HL-60 (cell line): Measurements from ENCODE around the gene TMEM184A.

ENCODE experiments used
- GABPA ChIP-seq: IDR thresholded peaks from 2 replicates; pipeline ENCODE4 v1.6.1; 2012; ENCODE audit warnings: low read depth
- POLR2AphosphoS5 ChIP-seq: IDR thresholded peaks from 2 replicates; pipeline ENCODE4 v1.6.1; 2012; ENCODE audit warnings: low read depth
- TF ChIP-seq, protein P1 (sequence below): IDR thresholded peaks from one replicate; pipeline ENCODE4 v1.5.1; 2011; ENCODE audit warnings: low read length, control low read depth, inconsistent platforms; ENCODE audit not compliant: insufficient read depth
- TF ChIP-seq, protein P2 (sequence below): IDR thresholded peaks from 2 replicates; pipeline ENCODE4 v1.6.1; 2012; ENCODE audit warnings: low read depth; ENCODE audit not compliant: insufficient replicate concordance

DNA sequence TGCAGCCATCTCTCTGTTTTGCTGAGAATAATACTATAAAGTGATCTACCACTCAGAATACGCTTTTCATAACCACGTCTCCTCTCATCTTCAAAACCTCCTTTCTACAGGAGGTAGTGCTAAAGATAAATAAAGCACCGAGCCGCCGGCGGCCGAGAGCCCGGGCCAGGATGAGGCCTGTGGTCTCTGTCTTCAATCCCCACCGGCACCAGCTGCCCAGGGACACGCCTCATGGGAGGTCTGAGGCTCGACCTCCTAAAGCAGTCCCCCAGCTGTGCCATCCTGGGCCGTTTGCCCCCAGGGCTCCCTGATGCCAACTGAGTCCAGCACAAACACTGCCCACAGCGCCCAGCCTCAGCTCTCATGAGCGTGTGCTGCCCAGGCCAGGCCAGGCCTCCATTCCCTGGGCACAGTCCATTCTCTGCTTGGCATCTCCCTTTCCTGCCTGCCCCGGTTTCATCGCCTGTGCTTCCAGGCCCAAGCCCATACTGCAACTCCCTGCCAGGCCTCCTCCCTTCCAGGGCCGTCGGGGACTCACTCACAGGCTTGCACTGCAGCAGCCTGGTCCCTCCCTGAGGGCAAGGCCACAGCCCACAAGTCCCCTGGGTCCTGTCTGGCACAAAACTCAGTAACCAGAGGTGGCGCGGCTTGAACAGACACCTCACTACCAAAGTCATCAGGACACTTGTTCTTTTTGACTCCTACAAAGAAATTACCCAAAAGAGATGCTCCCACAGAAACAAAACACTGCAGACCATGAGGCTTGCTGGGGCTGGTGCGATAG is 54.3 kb downstream of the TMEM184A start:
- TF ChIP-seq, protein P1, sequence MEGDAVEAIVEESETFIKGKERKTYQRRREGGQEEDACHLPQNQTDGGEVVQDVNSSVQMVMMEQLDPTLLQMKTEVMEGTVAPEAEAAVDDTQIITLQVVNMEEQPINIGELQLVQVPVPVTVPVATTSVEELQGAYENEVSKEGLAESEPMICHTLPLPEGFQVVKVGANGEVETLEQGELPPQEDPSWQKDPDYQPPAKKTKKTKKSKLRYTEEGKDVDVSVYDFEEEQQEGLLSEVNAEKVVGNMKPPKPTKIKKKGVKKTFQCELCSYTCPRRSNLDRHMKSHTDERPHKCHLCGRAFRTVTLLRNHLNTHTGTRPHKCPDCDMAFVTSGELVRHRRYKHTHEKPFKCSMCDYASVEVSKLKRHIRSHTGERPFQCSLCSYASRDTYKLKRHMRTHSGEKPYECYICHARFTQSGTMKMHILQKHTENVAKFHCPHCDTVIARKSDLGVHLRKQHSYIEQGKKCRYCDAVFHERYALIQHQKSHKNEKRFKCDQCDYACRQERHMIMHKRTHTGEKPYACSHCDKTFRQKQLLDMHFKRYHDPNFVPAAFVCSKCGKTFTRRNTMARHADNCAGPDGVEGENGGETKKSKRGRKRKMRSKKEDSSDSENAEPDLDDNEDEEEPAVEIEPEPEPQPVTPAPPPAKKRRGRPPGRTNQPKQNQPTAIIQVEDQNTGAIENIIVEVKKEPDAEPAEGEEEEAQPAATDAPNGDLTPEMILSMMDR, result no peak
- TF ChIP-seq, protein P2, sequence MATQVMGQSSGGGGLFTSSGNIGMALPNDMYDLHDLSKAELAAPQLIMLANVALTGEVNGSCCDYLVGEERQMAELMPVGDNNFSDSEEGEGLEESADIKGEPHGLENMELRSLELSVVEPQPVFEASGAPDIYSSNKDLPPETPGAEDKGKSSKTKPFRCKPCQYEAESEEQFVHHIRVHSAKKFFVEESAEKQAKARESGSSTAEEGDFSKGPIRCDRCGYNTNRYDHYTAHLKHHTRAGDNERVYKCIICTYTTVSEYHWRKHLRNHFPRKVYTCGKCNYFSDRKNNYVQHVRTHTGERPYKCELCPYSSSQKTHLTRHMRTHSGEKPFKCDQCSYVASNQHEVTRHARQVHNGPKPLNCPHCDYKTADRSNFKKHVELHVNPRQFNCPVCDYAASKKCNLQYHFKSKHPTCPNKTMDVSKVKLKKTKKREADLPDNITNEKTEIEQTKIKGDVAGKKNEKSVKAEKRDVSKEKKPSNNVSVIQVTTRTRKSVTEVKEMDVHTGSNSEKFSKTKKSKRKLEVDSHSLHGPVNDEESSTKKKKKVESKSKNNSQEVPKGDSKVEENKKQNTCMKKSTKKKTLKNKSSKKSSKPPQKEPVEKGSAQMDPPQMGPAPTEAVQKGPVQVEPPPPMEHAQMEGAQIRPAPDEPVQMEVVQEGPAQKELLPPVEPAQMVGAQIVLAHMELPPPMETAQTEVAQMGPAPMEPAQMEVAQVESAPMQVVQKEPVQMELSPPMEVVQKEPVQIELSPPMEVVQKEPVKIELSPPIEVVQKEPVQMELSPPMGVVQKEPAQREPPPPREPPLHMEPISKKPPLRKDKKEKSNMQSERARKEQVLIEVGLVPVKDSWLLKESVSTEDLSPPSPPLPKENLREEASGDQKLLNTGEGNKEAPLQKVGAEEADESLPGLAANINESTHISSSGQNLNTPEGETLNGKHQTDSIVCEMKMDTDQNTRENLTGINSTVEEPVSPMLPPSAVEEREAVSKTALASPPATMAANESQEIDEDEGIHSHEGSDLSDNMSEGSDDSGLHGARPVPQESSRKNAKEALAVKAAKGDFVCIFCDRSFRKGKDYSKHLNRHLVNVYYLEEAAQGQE, result no peak
- TF ChIP-seq GABPA (no peak), POLR2AphosphoS5 (no peak)
